Measurements from ENCODE around the gene NOC2L. TPM values are rescaled to one million over a fixed set of nuclear protein-coding genes. Genes with fewer than 3 reads are reported as not detected.

NOC2L gene
- total RNA-seq, 2 experiments from 2014 or later: 61.7 to 68.7 TPM

- Mint-ChIP-seq H3K27ac (no peak overlapping the region), H3K36me3 (ENCODE audit: low read depth) (peaks cover 3% of the 10 kb centered on the region), H3K4me1 (ENCODE audit: low read depth) (peaks cover 18% of the 10 kb centered on the region), H3K27me3 (ENCODE audit: low read depth) (peaks cover 5% of the 10 kb centered on the region), H3K9me3 (ENCODE audit: insufficient read depth) (no peaks in the 10 kb centered on the region), H3K4me3 (no peak overlapping the region)
- CTCF ChIA-PET: no interaction called here
- DNase-seq (no peak), ATAC-seq (no peak)
- POLR2A ChIA-PET: no interaction called here
These were observed 4.9 kb upstream of the NOC2L start for GRCh38 chr1:963746-964525.

GRCh38 chr1:963301-963651, 4.2 kb upstream of the NOC2L start:
- H3K27ac Mint-ChIP-seq: no peak overlapping the region
- H3K36me3 Mint-ChIP-seq (ENCODE audit: low read depth): peaks cover 3% of the 10 kb centered on the region
- H3K4me1 Mint-ChIP-seq (ENCODE audit: low read depth): peaks cover 21% of the 10 kb centered on the region
- DNase-seq: no peak
- no peak overlapping the region for H3K4me3 Mint-ChIP-seq
- ChIA-PET POLR2A (no interaction called here), CTCF (no interaction called here)
- H3K27me3 Mint-ChIP-seq (ENCODE audit: low read depth): peaks cover under 1% of the 10 kb centered on the region
- no peak for ATAC-seq
- H3K9me3 Mint-ChIP-seq (ENCODE audit: insufficient read depth): no peaks in the 10 kb centered on the region

- ATAC-seq: no peak
- ChIA-PET CTCF (no interaction called here), POLR2A (no interaction called here)
- peaks cover 23% of the 10 kb centered on the region for H3K4me1 Mint-ChIP-seq (ENCODE audit: low read depth)
- peaks cover 4% of the 10 kb centered on the region for H3K36me3 Mint-ChIP-seq (ENCODE audit: low read depth)
- H3K27ac Mint-ChIP-seq: no peak overlapping the region
- no peaks in the 10 kb centered on the region for H3K27me3 Mint-ChIP-seq (ENCODE audit: low read depth)
- no peak for DNase-seq
- no peaks in the 10 kb centered on the region for H3K9me3 Mint-ChIP-seq (ENCODE audit: insufficient read depth)
- H3K4me3 Mint-ChIP-seq: peak overlapping the region; percentile 51
These were observed 3.6 kb upstream of the NOC2L start for GRCh38 chr1:962381-963300.

- Mint-ChIP-seq H3K27me3 (ENCODE audit: low read depth) (no peaks in the 10 kb centered on the region), H3K4me3 (peak overlapping the region; percentile 61)
These were observed 2.1 kb upstream of the NOC2L start for GRCh38 chr1:961132-961669.

GRCh38 chr1:960363-961131, 1.5 kb upstream of the NOC2L start, which contains the start of gene KLHL17:
Gene KLHL17 (plus strand): TSS chr1:960584. CDS start chr1:960694, 110 bp downstream.
- CTCF ChIA-PET: no interaction called here
- Mint-ChIP-seq H3K27ac (no peak within 1 kb of the TSS), H3K36me3 (ENCODE audit: low read depth) (peaks cover 15% of the 10 kb centered on the region), H3K4me1 (ENCODE audit: low read depth) (peaks cover 22% of the 10 kb centered on the region), H3K9me3 (ENCODE audit: insufficient read depth) (no peaks in the 10 kb centered on the region), H3K27me3 (ENCODE audit: low read depth) (no peaks in the 10 kb centered on the region), H3K4me3 (peak within 1 kb of the TSS; percentile 84)
- ATAC-seq (peak; percentile 57), DNase-seq (peak; percentile 81)
- POLR2A ChIA-PET: no interaction called here

More at GRCh38 chr1:961132-961669, 2.1 kb upstream of the NOC2L start:
- no peak for DNase-seq
- Mint-ChIP-seq H3K9me3 (ENCODE audit: insufficient read depth) (no peaks in the 10 kb centered on the region), H3K4me1 (ENCODE audit: low read depth) (peaks cover 27% of the 10 kb centered on the region), H3K27ac (no peak overlapping the region), H3K36me3 (ENCODE audit: low read depth) (peaks cover 9% of the 10 kb centered on the region)
- ChIA-PET CTCF (no interaction called here), POLR2A (no interaction called here)
- ATAC-seq: peak; percentile 4

- Mint-ChIP-seq H3K4me1 (ENCODE audit: low read depth) (peaks cover 18% of the 10 kb centered on the region), H3K27me3 (ENCODE audit: low read depth) (no peaks in the 10 kb centered on the region), H3K27ac (no peak overlapping the region), H3K9me3 (ENCODE audit: insufficient read depth) (no peaks in the 10 kb centered on the region), H3K36me3 (ENCODE audit: low read depth) (peaks cover 21% of the 10 kb centered on the region), H3K4me3 (peak overlapping the region; percentile 84)
- CTCF ChIA-PET: interaction anchor here (1.5 kb wide), 1 partner anchor 104 kb away, joined by 3 read pairs; no protein-coding TSS in a partner anchor
- POLR2A ChIA-PET: interaction anchor here (1.5 kb wide), 1 partner anchor 19 kb away, joined by 4 read pairs; no protein-coding TSS in a partner anchor
- no peak for DNase-seq
- ATAC-seq: peak; percentile 3
These were observed 791 bp upstream of the NOC2L start for GRCh38 chr1:959731-960362.

GRCh38 chr1:956636-957035, 2.4 kb downstream of the NOC2L start:
- H3K9me3 Mint-ChIP-seq (ENCODE audit: insufficient read depth): no peaks in the 10 kb centered on the region
- H3K27me3 Mint-ChIP-seq (ENCODE audit: low read depth): no peaks in the 10 kb centered on the region
- ChIA-PET CTCF (no interaction called here), POLR2A (no interaction called here)
- no peak for ATAC-seq
- peaks cover 31% of the 10 kb centered on the region for H3K36me3 Mint-ChIP-seq (ENCODE audit: low read depth)
- H3K4me1 Mint-ChIP-seq (ENCODE audit: low read depth): peaks cover 15% of the 10 kb centered on the region
- H3K27ac Mint-ChIP-seq: no peak overlapping the region
- H3K4me3 Mint-ChIP-seq: no peak overlapping the region
- DNase-seq: no peak

GRCh38 chr1:955474-955873, 3.6 kb downstream of the NOC2L start:
- ATAC-seq: no peak
- POLR2A ChIA-PET: no interaction called here
- DNase-seq: no peak
- CTCF ChIA-PET: no interaction called here
- no peaks in the 10 kb centered on the region for H3K9me3 Mint-ChIP-seq (ENCODE audit: insufficient read depth)
- H3K27ac Mint-ChIP-seq: no peak overlapping the region
- peaks cover 39% of the 10 kb centered on the region for H3K36me3 Mint-ChIP-seq (ENCODE audit: low read depth)
- peaks cover 15% of the 10 kb centered on the region for H3K4me1 Mint-ChIP-seq (ENCODE audit: low read depth)
- H3K4me3 Mint-ChIP-seq: no peak overlapping the region
- no peaks in the 10 kb centered on the region for H3K27me3 Mint-ChIP-seq (ENCODE audit: low read depth)

- CTCF ChIA-PET: no interaction called here
- ATAC-seq: no peak
- Mint-ChIP-seq H3K9me3 (ENCODE audit: insufficient read depth) (no peaks in the 10 kb centered on the region), H3K4me1 (ENCODE audit: low read depth) (peaks cover 12% of the 10 kb centered on the region), H3K4me3 (no peak overlapping the region), H3K36me3 (ENCODE audit: low read depth) (peaks cover 44% of the 10 kb centered on the region), H3K27ac (no peak overlapping the region), H3K27me3 (ENCODE audit: low read depth) (no peaks in the 10 kb centered on the region)
- POLR2A ChIA-PET: interaction anchor here (0.6 kb wide), 1 partner anchor 162 kb away, joined by 3 read pairs; no protein-coding TSS in a partner anchor
- DNase-seq: no peak
These were observed 4.1 kb downstream of the NOC2L start for GRCh38 chr1:954927-955326.

GRCh38 chr1:953524-954320, 5.3 kb downstream of the NOC2L start:
- Mint-ChIP-seq H3K4me1 (ENCODE audit: low read depth) (peaks cover 12% of the 10 kb centered on the region), H3K9me3 (ENCODE audit: insufficient read depth) (no peaks in the 10 kb centered on the region), H3K27me3 (ENCODE audit: low read depth) (no peaks in the 10 kb centered on the region), H3K36me3 (ENCODE audit: low read depth) (peaks cover 52% of the 10 kb centered on the region), H3K27ac (no peak overlapping the region), H3K4me3 (no peak overlapping the region)
- POLR2A ChIA-PET: interaction anchor here (0.5 kb wide), 1 partner anchor 472 kb away, joined by 3 read pairs; no protein-coding TSS in a partner anchor
- DNase-seq (no peak), ATAC-seq (no peak)
- CTCF ChIA-PET: no interaction called here
